Lower leg skin (tissue), 4 donors: Measurements from ENCODE around the gene C1orf159. TPM values are rescaled to one million over a fixed set of nuclear protein-coding genes. Genes with fewer than 3 reads are reported as not detected.
A peak's percentile ranks its signal among the peaks of the same experiment; 100 is the strongest.
"Not testable (repeated sequence)": the region's sequence is repeated elsewhere in the genome, so short reads cannot be mapped to it uniquely, and the experiment has no call there.

Experiments
- DNase-seq, 2 donors: peaks; one replicate each; pipeline ENCODE4 v3.0.0-alpha.2; 2019; ENCODE audit warnings: low spot score in 2 of 2
- H3K4me3 ChIP-seq: fragments of 200-600 bp; sonication (generic); 2 replicates; pipeline ENCODE4 v1.5.1; 2017; ENCODE audit warnings: mild to moderate bottlenecking, low read depth; ENCODE audit not compliant: poor library complexity, severe bottlenecking
- POLR2A ChIP-seq, 2 donors: fragments of 450-650 bp; IDR thresholded peaks; one replicate each; pipeline ENCODE4 v1.6.1; 2016 to 2017; ENCODE audit warnings: antibody characterized with exemption in 2 of 2, mild to moderate bottlenecking in 1 of 2, moderate library complexity in 1 of 2
- WGBS, 2 donors: methylation state at CpG; one replicate each; pipeline ENCODE4 v1.1.5; 2018; 5-methylcytosine and 5-hydroxymethylcytosine counted together
- intact Hi-C: fragments of 100-400 bp; cut with DNase I; formaldehyde crosslinking; loops from one replicate; pipeline ENCODE4 v1.15.0; 2023; ENCODE audit warnings: low total_unique reads
- total RNA-seq, 4 donors: library from RNA; depleted of rRNA; stranded (reverse); fragments of >200 nt; gene quantifications; one replicate each; pipeline ENCODE4 v1.1.0, GENCODE V29; 2016
- TF ChIP-seq, protein P1 (sequence below), 3 donors: fragments of 450-650 bp; IDR thresholded peaks; one replicate each; pipeline ENCODE4 v1.5.1; 2016; ENCODE audit warnings: antibody characterized with exemption in 3 of 3, mild to moderate bottlenecking in 3 of 3, moderate library complexity in 2 of 3

Gene C1orf159
- total RNA-seq, 4 donors from 2014 or later = 16.1 to 36.0 (median 21.5) TPM

DNA sequence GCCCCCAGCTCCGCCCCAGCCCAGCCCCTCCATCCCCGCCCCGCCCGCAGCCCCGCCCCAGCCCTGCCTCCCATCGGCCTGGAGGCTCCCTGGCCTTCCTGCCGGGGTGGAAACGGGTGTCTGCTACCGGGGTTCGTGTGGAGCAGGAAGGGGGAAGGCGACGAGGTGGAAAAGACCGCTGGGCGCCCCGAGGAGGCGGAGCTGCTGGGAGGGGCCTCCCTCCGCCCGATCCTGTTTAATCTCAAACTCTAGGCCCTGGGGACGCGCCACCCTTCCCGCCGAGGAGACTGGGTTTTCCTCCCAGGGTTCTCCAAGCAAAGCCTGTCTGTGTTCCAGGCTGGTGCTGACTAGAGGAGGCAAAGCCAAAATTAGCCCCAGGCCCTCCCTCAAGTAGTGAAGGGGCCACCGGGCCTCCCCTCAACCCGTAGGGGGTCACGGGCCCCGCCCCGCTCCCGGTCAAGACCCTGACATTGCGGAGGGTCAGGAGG, 41.6 kb upstream of the C1orf159 start:
- peak overlapping the region; percentile 55 for H3K4me3 ChIP-seq
- peak; percentile 89 to 97 for DNase-seq
- 0 to 1% methylated on average over 15 to 18 of the region's 29 CpGs for WGBS, 2 donors
- intact Hi-C loops = no loop called here
- peak in 1 of 2 donors; percentile 46 for TF ChIP-seq POLR2A (IDR thresholded peaks at IDR 0.05)
- TF ChIP-seq, protein P1, sequence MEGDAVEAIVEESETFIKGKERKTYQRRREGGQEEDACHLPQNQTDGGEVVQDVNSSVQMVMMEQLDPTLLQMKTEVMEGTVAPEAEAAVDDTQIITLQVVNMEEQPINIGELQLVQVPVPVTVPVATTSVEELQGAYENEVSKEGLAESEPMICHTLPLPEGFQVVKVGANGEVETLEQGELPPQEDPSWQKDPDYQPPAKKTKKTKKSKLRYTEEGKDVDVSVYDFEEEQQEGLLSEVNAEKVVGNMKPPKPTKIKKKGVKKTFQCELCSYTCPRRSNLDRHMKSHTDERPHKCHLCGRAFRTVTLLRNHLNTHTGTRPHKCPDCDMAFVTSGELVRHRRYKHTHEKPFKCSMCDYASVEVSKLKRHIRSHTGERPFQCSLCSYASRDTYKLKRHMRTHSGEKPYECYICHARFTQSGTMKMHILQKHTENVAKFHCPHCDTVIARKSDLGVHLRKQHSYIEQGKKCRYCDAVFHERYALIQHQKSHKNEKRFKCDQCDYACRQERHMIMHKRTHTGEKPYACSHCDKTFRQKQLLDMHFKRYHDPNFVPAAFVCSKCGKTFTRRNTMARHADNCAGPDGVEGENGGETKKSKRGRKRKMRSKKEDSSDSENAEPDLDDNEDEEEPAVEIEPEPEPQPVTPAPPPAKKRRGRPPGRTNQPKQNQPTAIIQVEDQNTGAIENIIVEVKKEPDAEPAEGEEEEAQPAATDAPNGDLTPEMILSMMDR (IDR thresholded peaks at IDR 0.05) = no peak

DNA sequence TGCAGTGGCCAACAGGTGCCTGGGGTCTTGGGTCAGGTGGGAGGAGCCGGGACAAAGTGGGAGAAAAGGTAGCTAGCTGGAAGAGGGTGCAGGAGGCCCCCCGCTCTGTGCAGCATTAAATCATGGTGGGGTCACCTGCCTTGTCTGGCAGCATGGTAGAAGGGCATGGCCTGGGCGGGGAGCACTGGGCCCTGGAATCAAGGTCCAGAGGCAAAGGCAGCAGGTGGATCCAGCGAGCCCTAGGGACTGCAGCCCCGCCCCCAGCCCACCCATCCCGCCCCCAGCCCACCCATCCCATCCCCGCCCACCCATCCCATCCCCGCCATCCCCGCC, 41.1 kb upstream of the C1orf159 start:
- no peak for TF ChIP-seq POLR2A (IDR thresholded peaks at IDR 0.05)
- TF ChIP-seq, protein P1 (IDR thresholded peaks at IDR 0.05) = no peak
- intact Hi-C loops = no loop called here
- no peak for DNase-seq
- WGBS, 2 donors = 84 to 86% methylated on average over 3 of the region's 9 CpGs
- no peak overlapping the region for H3K4me3 ChIP-seq

DNA sequence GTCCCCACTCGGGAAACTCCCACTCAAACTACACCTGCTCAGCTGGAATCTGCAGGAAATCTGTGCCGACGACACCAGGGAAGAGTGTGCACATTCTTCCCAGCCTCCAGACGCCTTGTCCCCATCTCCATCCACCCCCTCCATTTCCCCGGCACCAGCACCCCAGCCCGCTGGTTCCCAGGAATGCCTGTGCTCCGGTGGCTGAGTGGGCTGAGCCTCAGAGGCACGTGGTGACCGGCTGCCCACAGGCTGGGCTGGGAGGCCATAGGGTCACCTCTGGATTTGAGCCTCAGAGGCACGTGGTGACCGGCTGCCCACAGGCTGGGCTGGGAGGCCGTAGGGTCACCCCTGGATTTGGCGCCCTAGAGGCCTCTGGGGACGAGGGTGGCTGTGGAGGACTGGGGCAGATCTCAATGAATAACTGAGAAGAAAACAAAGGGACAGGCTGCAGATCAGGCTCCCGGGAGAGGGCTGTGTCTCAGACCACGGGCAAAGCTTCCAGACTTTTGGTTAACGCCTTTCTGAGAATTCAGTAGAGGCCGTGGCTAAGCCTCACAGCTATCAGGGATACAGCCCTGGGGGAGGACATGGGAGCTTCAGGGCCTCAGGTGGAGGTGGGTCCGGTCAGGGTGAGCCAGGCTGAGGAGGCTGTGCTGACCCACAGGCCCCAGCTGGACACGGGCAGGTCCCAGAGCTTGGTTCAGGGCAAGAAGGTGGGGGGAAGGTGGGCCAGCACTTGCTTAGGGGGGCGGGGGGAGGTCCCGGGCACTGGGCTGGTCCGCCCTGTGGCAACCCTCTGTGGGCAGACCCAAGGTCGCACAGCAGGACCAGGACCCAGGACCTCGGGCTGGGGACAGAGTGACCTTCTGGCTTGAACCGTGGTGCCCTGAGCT, 40.5 kb upstream of the C1orf159 start:
- no peak for TF ChIP-seq POLR2A (IDR thresholded peaks at IDR 0.05)
- TF ChIP-seq, protein P1 (IDR thresholded peaks at IDR 0.05) = no peak
- H3K4me3 ChIP-seq = no peak overlapping the region
- no peak for DNase-seq
- 66 to 73% methylated on average over 21 to 24 of the region's 26 CpGs for WGBS, 2 donors
- intact Hi-C loops = no loop called here

DNA sequence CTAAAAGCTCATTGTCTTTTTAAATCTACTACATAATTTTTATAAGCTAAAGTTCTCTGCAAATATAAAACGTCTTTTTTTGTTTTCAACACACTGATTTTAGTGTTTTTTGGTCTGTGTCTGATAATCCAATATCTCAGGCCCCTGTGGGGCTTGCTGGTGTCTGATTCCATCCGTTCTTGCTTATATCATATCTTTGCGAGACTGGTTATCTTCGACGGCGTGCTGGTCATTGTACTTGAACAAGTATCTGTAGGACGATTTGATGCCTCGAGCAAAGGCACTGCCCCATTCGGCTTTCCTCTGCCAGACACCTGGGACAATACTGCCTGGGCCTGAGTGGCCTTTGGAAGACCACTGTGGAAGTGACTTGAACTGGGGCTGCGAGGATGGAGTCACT, 39.4 kb upstream of the C1orf159 start:
- 81% methylated on average over 10 of the region's 10 CpGs for WGBS, 2 donors
- intact Hi-C loops = no loop called here
- no peak for TF ChIP-seq POLR2A (IDR thresholded peaks at IDR 0.05)
- TF ChIP-seq, protein P1 (IDR thresholded peaks at IDR 0.05) = no peak
- no peak for DNase-seq
- no peak overlapping the region for H3K4me3 ChIP-seq

DNA sequence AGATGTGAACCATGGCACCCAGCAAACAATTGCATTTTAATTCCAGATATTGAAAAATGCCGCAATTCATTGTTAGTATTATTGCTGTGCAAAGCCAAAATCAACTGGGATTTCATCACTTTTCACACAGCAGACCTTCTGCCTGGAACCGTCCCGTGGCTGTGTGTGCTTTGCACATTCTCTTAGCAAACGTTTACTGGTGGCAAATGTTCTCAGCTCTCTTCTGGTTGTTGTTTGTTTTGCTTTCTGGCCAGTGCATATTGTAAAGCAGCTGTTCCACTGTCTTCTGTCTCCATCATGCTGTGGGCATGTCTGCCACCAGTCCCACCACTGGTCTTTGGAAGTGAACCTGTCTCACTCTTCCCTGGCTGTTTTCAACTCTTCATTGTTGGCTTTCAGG, 38.0 kb upstream of the C1orf159 start:
- H3K4me3 ChIP-seq = no peak overlapping the region
- 42 to 45% methylated on average over 4 of the region's 4 CpGs for WGBS, 2 donors
- TF ChIP-seq, protein P1 (IDR thresholded peaks at IDR 0.05) = no peak
- no peak for TF ChIP-seq POLR2A (IDR thresholded peaks at IDR 0.05)
- intact Hi-C loops = no loop called here
- no peak for DNase-seq

DNA sequence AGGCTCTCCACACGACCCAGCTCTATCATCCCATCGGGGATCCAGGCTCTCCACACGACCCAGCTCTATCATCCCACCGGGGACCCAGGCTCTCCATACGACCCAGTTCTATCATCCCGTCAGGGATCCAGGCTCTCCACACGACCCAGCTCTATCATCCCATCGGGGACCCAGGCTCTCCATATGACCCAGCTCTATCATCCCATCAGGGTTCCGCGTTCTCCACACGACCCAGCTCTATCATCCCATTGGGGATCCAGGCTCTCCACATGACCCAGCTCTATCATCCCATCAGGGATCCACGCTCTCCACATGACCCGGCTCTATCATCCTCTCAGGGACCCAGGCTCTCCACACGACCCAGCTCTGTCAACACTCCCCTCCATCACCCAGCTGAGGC, 37.3 kb upstream of the C1orf159 start:
- WGBS, 2 donors = 87 to 89% methylated on average over 14 of the region's 14 CpGs
- H3K4me3 ChIP-seq, intact Hi-C loops, DNase-seq: not testable (repeated sequence)

DNA sequence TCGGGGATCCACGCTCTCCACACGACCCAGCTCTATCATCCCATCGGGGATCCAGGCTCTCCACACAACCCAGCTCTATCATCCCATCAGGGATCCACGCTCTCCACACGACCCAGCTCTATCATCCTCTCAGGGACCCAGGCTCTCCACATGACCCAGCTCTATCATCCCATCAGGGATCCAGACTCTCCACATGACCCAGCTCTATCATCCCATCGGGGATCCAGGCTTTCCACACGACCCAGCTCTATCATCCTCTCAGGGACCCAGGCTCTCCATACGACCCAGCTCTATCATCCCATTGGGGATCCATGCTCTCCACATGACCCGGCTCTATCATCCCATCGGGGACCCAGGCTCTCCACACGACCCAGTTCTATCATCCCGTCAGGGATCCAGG, 36.5 kb upstream of the C1orf159 start:
- WGBS, 2 donors = 90% methylated on average over 13 of the region's 13 CpGs
- DNase-seq, intact Hi-C loops, H3K4me3 ChIP-seq: not testable (repeated sequence)
